ENCODE results near the gene GPI. TPM values are rescaled to one million over a fixed set of nuclear protein-coding genes. Genes with fewer than 3 reads are reported as not detected.
"Not testable (repeated sequence)": the region's sequence is repeated elsewhere in the genome, so short reads cannot be mapped to it uniquely, and the experiment has no call there.

Gene GPI
- total RNA-seq, 1 donor from 2014 or later: 213 TPM

DNA sequence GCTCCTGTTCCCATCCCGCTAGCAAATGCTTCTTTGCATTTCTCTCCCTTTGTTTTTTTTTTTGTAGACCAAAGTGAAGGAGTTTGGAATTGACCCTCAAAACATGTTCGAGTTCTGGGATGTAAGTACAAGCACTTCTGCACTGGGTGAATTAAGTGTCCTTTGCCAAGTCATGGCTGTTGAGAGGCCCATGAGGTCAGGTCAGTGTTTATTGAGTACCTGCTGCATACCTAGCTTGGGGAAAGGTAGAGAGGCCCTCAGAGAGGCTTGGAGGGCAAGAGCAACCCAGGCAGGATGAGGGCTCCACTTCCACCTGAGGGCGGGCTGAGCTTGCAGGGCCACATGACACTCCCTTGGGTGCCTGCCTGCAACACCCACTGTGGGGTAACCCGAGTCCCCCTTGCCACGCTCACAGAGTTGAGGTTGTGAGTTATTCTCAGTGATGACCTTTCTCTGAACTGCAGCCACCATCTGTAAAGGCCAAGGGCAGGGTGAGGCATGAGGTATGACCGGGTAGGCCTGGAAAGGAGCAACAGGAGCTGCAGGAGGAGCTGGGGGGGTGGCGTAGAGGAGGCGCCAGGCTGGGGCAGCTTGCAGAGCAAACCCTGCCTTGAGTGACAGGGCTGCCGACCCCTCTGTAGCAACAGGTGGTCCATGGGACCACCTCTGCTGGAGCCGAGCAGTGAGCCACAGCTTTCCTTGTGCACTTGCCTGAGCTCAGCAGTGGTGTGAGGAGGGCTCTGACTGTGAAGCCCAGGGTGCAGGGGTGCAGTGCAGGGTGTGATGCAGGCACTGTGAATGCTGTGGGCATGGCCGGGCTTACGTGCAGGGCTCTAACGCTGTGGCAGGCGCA, 16.6 kb downstream of the GPI start:
- no peak overlapping the region for H3K4me3 Mint-ChIP-seq (ENCODE audit: unreplicated experiment)
- DNase-seq: no peak
- TF ChIP-seq CTCF (IDR thresholded peaks at IDR 0.05; ENCODE audit: partially characterized antibody, unreplicated experiment): no peak
- peaks cover 6% of the 10 kb centered on the region for H3K9me3 Mint-ChIP-seq (ENCODE audit: unreplicated experiment)
- no peaks in the 10 kb centered on the region for H3K4me1 Mint-ChIP-seq (ENCODE audit: low read depth, unreplicated experiment)
- H3K27me3 Mint-ChIP-seq (ENCODE audit: unreplicated experiment): peaks cover 6% of the 10 kb centered on the region
- H3K27ac Mint-ChIP-seq (ENCODE audit: unreplicated experiment): no peak overlapping the region
- peaks cover 30% of the 10 kb centered on the region for H3K36me3 Mint-ChIP-seq (ENCODE audit: unreplicated experiment)

- Mint-ChIP-seq H3K27ac (ENCODE audit: unreplicated experiment) (no peak overlapping the region), H3K27me3 (ENCODE audit: unreplicated experiment) (peaks cover 6% of the 10 kb centered on the region), H3K4me1 (ENCODE audit: low read depth, unreplicated experiment) (no peaks in the 10 kb centered on the region), H3K36me3 (ENCODE audit: unreplicated experiment) (peaks cover 30% of the 10 kb centered on the region), H3K9me3 (ENCODE audit: unreplicated experiment) (peaks cover 6% of the 10 kb centered on the region), H3K4me3 (ENCODE audit: unreplicated experiment) (no peak overlapping the region)
- DNase-seq: no peak
- TF ChIP-seq CTCF (IDR thresholded peaks at IDR 0.05; ENCODE audit: partially characterized antibody, unreplicated experiment): no peak
These were observed 17.5 kb downstream of the GPI start for GRCh38 chr19:34382471-34382870.

GRCh38 chr19:34383599-34383998, 18.6 kb downstream of the GPI start:
- H3K4me1 Mint-ChIP-seq (ENCODE audit: low read depth, unreplicated experiment): no peaks in the 10 kb centered on the region
- peaks cover 6% of the 10 kb centered on the region for H3K27me3 Mint-ChIP-seq (ENCODE audit: unreplicated experiment)
- H3K27ac Mint-ChIP-seq (ENCODE audit: unreplicated experiment): no peak overlapping the region
- no peak overlapping the region for H3K4me3 Mint-ChIP-seq (ENCODE audit: unreplicated experiment)
- H3K36me3 Mint-ChIP-seq (ENCODE audit: unreplicated experiment): peaks cover 30% of the 10 kb centered on the region
- no peak for TF ChIP-seq CTCF (IDR thresholded peaks at IDR 0.05; ENCODE audit: partially characterized antibody, unreplicated experiment)
- H3K9me3 Mint-ChIP-seq (ENCODE audit: unreplicated experiment): peaks cover 6% of the 10 kb centered on the region
- no peak for DNase-seq

DNA sequence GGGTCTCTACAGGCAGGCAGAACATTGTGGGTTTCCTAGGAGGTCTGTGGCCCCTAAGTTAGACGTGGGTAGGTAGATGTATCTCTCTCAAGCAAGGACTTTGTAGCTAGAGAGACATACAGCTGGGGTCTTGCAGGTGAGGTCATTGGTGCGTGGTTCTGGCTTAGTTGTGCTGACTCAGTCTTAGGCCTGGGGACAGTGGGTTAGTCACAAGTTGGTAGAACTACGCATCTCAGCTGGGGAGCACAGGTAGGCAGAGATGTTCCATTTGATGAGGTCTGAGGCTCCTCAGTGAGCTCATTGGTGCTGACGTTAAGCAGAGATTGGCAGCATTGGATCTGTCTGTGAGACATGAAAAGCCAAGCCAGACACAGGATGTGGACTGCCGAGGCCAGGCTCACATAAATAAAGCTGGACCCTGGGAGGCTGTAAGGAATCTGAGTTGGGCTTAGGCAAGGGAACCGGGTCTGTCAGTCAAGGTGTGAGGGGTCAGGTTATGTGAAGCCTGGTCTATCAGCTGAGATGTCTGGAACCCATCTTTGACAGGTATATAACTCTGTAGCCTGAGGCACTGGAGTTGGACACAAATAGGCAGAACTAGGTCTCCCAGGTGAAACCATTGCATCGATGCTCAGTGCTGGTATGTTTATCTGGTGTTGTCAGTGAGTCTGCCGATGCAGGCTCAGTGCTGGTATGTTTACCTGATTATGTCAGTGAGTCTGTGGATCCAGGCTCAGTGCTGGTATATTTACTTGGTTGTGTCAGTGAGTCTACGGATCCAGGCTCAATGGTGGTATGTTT, 21.8 kb downstream of the GPI start:
- Mint-ChIP-seq H3K27ac (ENCODE audit: unreplicated experiment) (no peak overlapping the region), H3K27me3 (ENCODE audit: unreplicated experiment) (peaks cover 6% of the 10 kb centered on the region), H3K4me3 (ENCODE audit: unreplicated experiment) (no peak overlapping the region), H3K4me1 (ENCODE audit: low read depth, unreplicated experiment) (no peaks in the 10 kb centered on the region), H3K9me3 (ENCODE audit: unreplicated experiment) (peaks cover 6% of the 10 kb centered on the region), H3K36me3 (ENCODE audit: unreplicated experiment) (peaks cover 30% of the 10 kb centered on the region)
- no peak for TF ChIP-seq CTCF (IDR thresholded peaks at IDR 0.05; ENCODE audit: partially characterized antibody, unreplicated experiment)
- no peak for DNase-seq

DNA sequence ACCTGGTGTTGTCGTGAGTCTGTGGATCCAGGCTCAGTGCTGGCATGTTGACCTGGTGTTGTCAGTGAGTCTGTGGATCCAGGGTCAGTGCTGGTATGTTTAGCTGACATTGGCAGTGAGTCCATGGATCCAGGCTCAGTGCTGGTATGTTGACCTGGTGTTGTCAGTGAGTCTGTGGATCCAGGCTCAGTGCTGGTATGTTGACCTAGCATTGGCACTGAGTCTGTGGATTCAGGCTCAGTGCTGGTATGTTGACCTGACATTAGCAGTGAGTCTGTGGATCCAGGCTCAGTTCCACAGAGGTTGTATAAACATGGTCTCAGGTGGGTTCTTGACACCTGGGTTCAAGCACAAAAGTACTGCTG, 22.4 kb downstream of the GPI start:
- Mint-ChIP-seq H3K27me3 (ENCODE audit: unreplicated experiment) (peaks cover 6% of the 10 kb centered on the region), H3K4me1 (ENCODE audit: low read depth, unreplicated experiment) (no peaks in the 10 kb centered on the region), H3K4me3 (ENCODE audit: unreplicated experiment) (no peak overlapping the region), H3K27ac (ENCODE audit: unreplicated experiment) (no peak overlapping the region), H3K36me3 (ENCODE audit: unreplicated experiment) (peaks cover 30% of the 10 kb centered on the region), H3K9me3 (ENCODE audit: unreplicated experiment) (peaks cover 4% of the 10 kb centered on the region)
- TF ChIP-seq CTCF (IDR thresholded peaks at IDR 0.05; ENCODE audit: partially characterized antibody, unreplicated experiment): no peak
- DNase-seq: no peak

DNA sequence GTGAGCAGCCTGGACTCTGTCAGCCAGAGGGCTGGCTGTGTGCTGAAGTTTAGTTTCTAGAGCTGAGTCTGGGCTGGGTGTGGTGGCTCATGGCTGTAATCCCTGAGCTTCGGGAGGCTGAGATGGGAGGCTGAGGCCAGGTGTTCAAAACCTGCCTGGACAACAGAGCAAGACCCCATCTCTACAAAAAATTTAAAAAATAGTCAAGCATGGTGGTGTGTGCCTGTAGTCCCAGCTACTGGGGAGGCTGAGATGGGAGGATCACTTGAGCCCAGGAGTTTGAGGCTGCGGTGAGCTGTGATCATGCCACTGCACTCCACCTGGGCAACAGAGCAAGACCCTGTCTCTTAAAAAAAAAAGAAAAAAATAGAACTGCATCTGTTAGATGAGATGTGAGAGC, 23.7 kb downstream of the GPI start:
- H3K27me3 Mint-ChIP-seq (ENCODE audit: unreplicated experiment); H3K4me1 Mint-ChIP-seq (ENCODE audit: low read depth, unreplicated experiment); H3K27ac Mint-ChIP-seq (ENCODE audit: unreplicated experiment); DNase-seq; H3K9me3 Mint-ChIP-seq (ENCODE audit: unreplicated experiment); H3K4me3 Mint-ChIP-seq (ENCODE audit: unreplicated experiment): not testable (repeated sequence)
- peaks cover 20% of the 10 kb centered on the region for H3K36me3 Mint-ChIP-seq (ENCODE audit: unreplicated experiment)

Data from glutamatergic neuron (in vitro differentiated cells).